ENCODE data around the gene RAPGEF5. TPM values are rescaled to one million over a fixed set of nuclear protein-coding genes. Genes with fewer than 3 reads are reported as not detected.

RAPGEF5 gene
- total RNA-seq, 1 donor from 2014 or later = 65.8 TPM

- DNase-seq (ENCODE audit: low spot score in 2 of 2) = no peak
- Histone ChIP-seq H3K9me3 (no peaks in the 10 kb centered on the region), H3K36me3 (no peaks in the 10 kb centered on the region), H3K27me3 (no peaks in the 10 kb centered on the region), H3K4me3 (no peak overlapping the region), H3K27ac (no peak overlapping the region), H3K4me1 (no peaks in the 10 kb centered on the region)
- intact Hi-C loops (cut with DNase I) = no loop called here
- no peak for TF ChIP-seq CTCF (IDR thresholded peaks at IDR 0.05)
Observed at GRCh38 chr7:22182149-22182548, 174.8 kb downstream of the RAPGEF5 start.

GRCh38 chr7:22181663-22182062 lies 175.3 kb downstream of the RAPGEF5 start:
- intact Hi-C loops (cut with DNase I) = no loop called here
- H3K4me1 ChIP-seq = no peaks in the 10 kb centered on the region
- no peak for TF ChIP-seq CTCF (IDR thresholded peaks at IDR 0.05)
- H3K27me3 ChIP-seq = no peaks in the 10 kb centered on the region
- no peak overlapping the region for H3K4me3 ChIP-seq
- no peak for DNase-seq (ENCODE audit: low spot score in 2 of 2)
- H3K36me3 ChIP-seq = no peaks in the 10 kb centered on the region
- no peaks in the 10 kb centered on the region for H3K9me3 ChIP-seq
- no peak overlapping the region for H3K27ac ChIP-seq

GRCh38 chr7:22179442-22179879 lies 177.5 kb downstream of the RAPGEF5 start:
- intact Hi-C loops (cut with DNase I) = loop anchor here (10.0 kb wide), 1 partner anchor 55 kb away; no protein-coding TSS in a partner anchor

GRCh38 chr7:22178735-22179134 lies 178.2 kb downstream of the RAPGEF5 start:
- no peaks in the 10 kb centered on the region for H3K36me3 ChIP-seq
- no peak for DNase-seq (ENCODE audit: low spot score in 2 of 2)
- H3K27ac ChIP-seq = no peak overlapping the region
- no peak overlapping the region for H3K4me3 ChIP-seq
- no peak for TF ChIP-seq CTCF (IDR thresholded peaks at IDR 0.05)
- H3K9me3 ChIP-seq = no peaks in the 10 kb centered on the region
- peaks cover 0 to 9% of the 10 kb centered on the region in 2 donors for H3K4me1 ChIP-seq
- H3K27me3 ChIP-seq = no peaks in the 10 kb centered on the region
- intact Hi-C loops (cut with DNase I) = loop anchor here (10.0 kb wide), 1 partner anchor 56 kb away; no protein-coding TSS in a partner anchor

More at GRCh38 chr7:22179442-22179879, 177.5 kb downstream of the RAPGEF5 start:
- Histone ChIP-seq H3K9me3 (no peaks in the 10 kb centered on the region), H3K4me1 (peaks cover 0 to 4% of the 10 kb centered on the region in 2 donors), H3K4me3 (no peak overlapping the region), H3K36me3 (no peaks in the 10 kb centered on the region), H3K27ac (no peak overlapping the region), H3K27me3 (no peaks in the 10 kb centered on the region)
- DNase-seq (ENCODE audit: low spot score in 2 of 2) = no peak
- TF ChIP-seq CTCF (IDR thresholded peaks at IDR 0.05) = no peak

GRCh38 chr7:22176791-22177412 lies 180.1 kb downstream of the RAPGEF5 start:
- H3K27me3 ChIP-seq = no peaks in the 10 kb centered on the region
- no peak for DNase-seq (ENCODE audit: low spot score in 2 of 2)
- H3K27ac ChIP-seq = no peak overlapping the region
- H3K4me1 ChIP-seq = peaks cover 0 to 12% of the 10 kb centered on the region in 2 donors
- no peak for TF ChIP-seq CTCF (IDR thresholded peaks at IDR 0.05)
- H3K4me3 ChIP-seq = no peak overlapping the region
- no peaks in the 10 kb centered on the region for H3K9me3 ChIP-seq
- no peaks in the 10 kb centered on the region for H3K36me3 ChIP-seq
- intact Hi-C loops (cut with DNase I) = loop anchor here (10.0 kb wide), 1 partner anchor 58 kb away; no protein-coding TSS in a partner anchor

Measured in ascending aorta (tissue), 2 donors.